NCI-H187 (cell line): ENCODE measurements around the gene HHAT.

Experiments used
- DNase-seq, 2 experiments: peaks; one replicate each; lab custom pipeline; 2025; lab: John Stamatoyannopoulos, UW

HHAT gene

GRCh38 chr1:210603123-210603522 lies 274.4 kb downstream of the HHAT start:
- DNase-seq, result no peak

- no peak for DNase-seq
Observed at GRCh38 chr1:210605099-210605498, 276.4 kb downstream of the HHAT start.

- no peak for DNase-seq
Observed at GRCh38 chr1:210607361-210607760, 278.7 kb downstream of the HHAT start.

- DNase-seq, result no peak
Observed at GRCh38 chr1:210608767-210609166, 280.1 kb downstream of the HHAT start.

- DNase-seq, result no peak
Observed at GRCh38 chr1:210616356-210616755, 287.7 kb downstream of the HHAT start.

GRCh38 chr1:210617293-210617692 lies 288.6 kb downstream of the HHAT start:
- DNase-seq, result no peak

GRCh38 chr1:210618369-210618768 lies 289.7 kb downstream of the HHAT start:
- DNase-seq, result no peak

GRCh38 chr1:210620867-210621488 lies 292.3 kb downstream of the HHAT start:
- no peak for DNase-seq

GRCh38 chr1:210621712-210622111 lies 293.0 kb downstream of the HHAT start:
- DNase-seq, result no peak

GRCh38 chr1:210624722-210625121 lies 296.0 kb downstream of the HHAT start:
- no peak for DNase-seq

GRCh38 chr1:210625715-210626114 lies 297.0 kb downstream of the HHAT start:
- DNase-seq, result no peak

GRCh38 chr1:210626341-210626740 lies 297.6 kb downstream of the HHAT start:
- no peak for DNase-seq

GRCh38 chr1:210627755-210628154 lies 299.1 kb downstream of the HHAT start:
- no peak for DNase-seq

GRCh38 chr1:210629276-210629675 lies 300.6 kb downstream of the HHAT start:
- DNase-seq, result no peak

- no peak for DNase-seq
Observed at GRCh38 chr1:210631399-210631798, 302.7 kb downstream of the HHAT start.

- no peak for DNase-seq
Observed at GRCh38 chr1:210633140-210633539, 304.4 kb downstream of the HHAT start.

GRCh38 chr1:210633636-210634035 lies 304.9 kb downstream of the HHAT start:
- DNase-seq, result no peak

- no peak for DNase-seq
Observed at GRCh38 chr1:210635108-210635507, 306.4 kb downstream of the HHAT start.

GRCh38 chr1:210641582-210641981 lies 312.9 kb downstream of the HHAT start:
- no peak for DNase-seq

GRCh38 chr1:210645582-210646257 lies 317.0 kb downstream of the HHAT start:
- DNase-seq, result no peak

GRCh38 chr1:210646258-210646616 lies 317.5 kb downstream of the HHAT start:
- DNase-seq, result no peak

GRCh38 chr1:210647406-210648333 lies 319.0 kb downstream of the HHAT start:
- DNase-seq, result no peak
